DMS153 treated with DMSO at 0.1 percent for 48 hours (cell line): ENCODE measurements around the gene NAA20.

Source experiments
- DNase-seq: peaks from one replicate; lab custom pipeline; 2025; ENCODE audit not compliant: unreplicated experiment; lab: John Stamatoyannopoulos, UW

The NAA20 gene

GRCh38 chr20:20070871-20071726, 53.9 kb downstream of the NAA20 start:
- no peak for DNase-seq

GRCh38 chr20:20073801-20074371, 56.7 kb downstream of the NAA20 start:
- DNase-seq: peak; percentile 63

GRCh38 chr20:20075032-20075431, 57.9 kb downstream of the NAA20 start:
- DNase-seq: no peak

- no peak for DNase-seq
Measured at GRCh38 chr20:20076297-20077065, 59.3 kb downstream of the NAA20 start.

- no peak for DNase-seq
Measured at GRCh38 chr20:20078041-20078440, 60.9 kb downstream of the NAA20 start.

- DNase-seq: peak; percentile 28
Measured at GRCh38 chr20:20079102-20079784, 62.1 kb downstream of the NAA20 start.
